ENCODE measurements around the gene APH1A.
"Not testable (repeated sequence)": the region's sequence is repeated elsewhere in the genome, so short reads cannot be mapped to it uniquely, and the experiment has no call there.

Gene APH1A

GRCh38 chr1:150256554-150257341 lies 12.1 kb downstream of the APH1A start:
- Histone ChIP-seq H3K27me3 (ENCODE audit: control insufficient read depth in 1 of 2, insufficient read depth in 2 of 2, low read length in 2 of 2) (peaks cover 7 to 15% of the 10 kb centered on the region in 2 donors), H3K36me3 (ENCODE audit: control insufficient read depth in 1 of 2, insufficient read depth in 2 of 2, low read length in 2 of 2) (no peaks in the 10 kb centered on the region), H3K27ac (ENCODE audit: low read depth, low read length) (no peak overlapping the region), H3K9ac (ENCODE audit: low read depth in 1 of 2, low read length in 2 of 2) (no peak overlapping the region), H3K9me3 (ENCODE audit: control insufficient read depth in 1 of 2, low read length in 2 of 2) (no peaks in the 10 kb centered on the region), H3K4me3 (ENCODE audit: low read depth in 1 of 2, low read length in 2 of 2) (peak overlapping the region in 1 of 2 donors; percentile 68), H3K4me1 (ENCODE audit: control insufficient read depth in 1 of 2, insufficient read depth in 2 of 2, low read length in 2 of 2) (peaks cover 17 to 22% of the 10 kb centered on the region in 2 donors)

DNA sequence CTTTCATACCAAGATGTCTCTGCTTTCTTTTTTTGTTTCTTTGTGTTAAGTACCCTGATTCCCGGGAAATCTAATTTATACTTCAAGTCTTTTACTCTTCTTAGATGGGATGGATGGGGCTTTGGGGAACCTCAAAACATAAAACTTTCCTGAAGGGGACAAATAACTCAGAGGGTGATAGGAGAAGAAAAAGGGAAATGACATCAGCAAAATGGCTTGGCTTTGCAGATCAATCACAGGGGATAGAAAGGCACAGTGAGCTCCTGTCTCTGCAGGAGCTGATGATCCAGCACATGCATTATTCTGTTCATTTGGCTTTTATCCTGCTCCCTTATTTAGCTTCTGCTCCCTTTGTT lies 12.6 kb downstream of the APH1A start:
- Histone ChIP-seq H3K9ac (ENCODE audit: low read depth in 1 of 2, low read length in 2 of 2) (no peak overlapping the region), H3K36me3 (ENCODE audit: control insufficient read depth in 1 of 2, insufficient read depth in 2 of 2, low read length in 2 of 2) (no peaks in the 10 kb centered on the region), H3K4me1 (ENCODE audit: control insufficient read depth in 1 of 2, insufficient read depth in 2 of 2, low read length in 2 of 2) (peaks cover 17 to 22% of the 10 kb centered on the region in 2 donors), H3K27ac (ENCODE audit: low read depth, low read length) (no peak overlapping the region), H3K4me3 (ENCODE audit: low read depth in 1 of 2, low read length in 2 of 2) (peak overlapping the region in 1 of 2 donors; percentile 68), H3K9me3 (ENCODE audit: control insufficient read depth in 1 of 2, low read length in 2 of 2) (no peaks in the 10 kb centered on the region), H3K27me3 (ENCODE audit: control insufficient read depth in 1 of 2, insufficient read depth in 2 of 2, low read length in 2 of 2) (peaks cover 7 to 15% of the 10 kb centered on the region in 2 donors)

GRCh38 chr1:150249936-150250335 lies 18.9 kb downstream of the APH1A start:
- no peaks in the 10 kb centered on the region for H3K36me3 ChIP-seq (ENCODE audit: control insufficient read depth in 1 of 2, insufficient read depth in 2 of 2, low read length in 2 of 2)
- no peaks in the 10 kb centered on the region for H3K9me3 ChIP-seq (ENCODE audit: control insufficient read depth in 1 of 2, low read length in 2 of 2)
- no peak overlapping the region for H3K4me3 ChIP-seq (ENCODE audit: low read depth in 1 of 2, low read length in 2 of 2)
- H3K27ac ChIP-seq (ENCODE audit: low read depth, low read length) = no peak overlapping the region
- no peak overlapping the region for H3K9ac ChIP-seq (ENCODE audit: low read depth in 1 of 2, low read length in 2 of 2)
- H3K27me3 ChIP-seq (ENCODE audit: control insufficient read depth in 1 of 2, insufficient read depth in 2 of 2, low read length in 2 of 2) = no peaks in the 10 kb centered on the region
- H3K4me1 ChIP-seq (ENCODE audit: control insufficient read depth in 1 of 2, insufficient read depth in 2 of 2, low read length in 2 of 2) = no peaks in the 10 kb centered on the region

DNA sequence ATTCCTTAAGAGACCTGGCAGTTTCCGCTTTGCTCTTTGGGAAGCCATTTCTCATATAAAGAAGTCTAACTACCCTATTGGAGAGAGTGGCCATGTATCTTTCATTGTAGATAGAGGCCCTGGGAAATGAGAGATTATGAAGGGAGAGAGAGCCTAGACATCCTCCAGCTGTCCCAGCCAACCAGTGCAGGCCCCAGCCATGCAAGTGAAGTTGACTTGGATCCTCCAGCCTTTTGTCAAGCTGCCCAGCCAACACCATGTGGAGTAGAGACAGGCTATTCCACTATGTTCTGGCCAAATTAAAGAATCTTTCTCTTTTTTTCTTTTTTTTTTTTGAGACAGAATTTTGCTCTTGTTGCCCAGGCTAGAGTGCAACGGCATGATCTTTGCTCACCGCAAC lies 25.8 kb downstream of the APH1A start:
- H3K4me3 ChIP-seq (ENCODE audit: low read depth in 1 of 2, low read length in 2 of 2) = no peak overlapping the region
- no peaks in the 10 kb centered on the region for H3K9me3 ChIP-seq (ENCODE audit: control insufficient read depth in 1 of 2, low read length in 2 of 2)
- no peaks in the 10 kb centered on the region for H3K36me3 ChIP-seq (ENCODE audit: control insufficient read depth in 1 of 2, insufficient read depth in 2 of 2, low read length in 2 of 2)
- H3K9ac ChIP-seq (ENCODE audit: low read depth in 1 of 2, low read length in 2 of 2) = no peak overlapping the region
- no peaks in the 10 kb centered on the region for H3K4me1 ChIP-seq (ENCODE audit: control insufficient read depth in 1 of 2, insufficient read depth in 2 of 2, low read length in 2 of 2)
- H3K27me3 ChIP-seq (ENCODE audit: control insufficient read depth in 1 of 2, insufficient read depth in 2 of 2, low read length in 2 of 2) = no peaks in the 10 kb centered on the region
- no peak overlapping the region for H3K27ac ChIP-seq (ENCODE audit: low read depth, low read length)

GRCh38 chr1:150237746-150238145 lies 31.1 kb downstream of the APH1A start:
- no peaks in the 10 kb centered on the region for H3K9me3 ChIP-seq (ENCODE audit: control insufficient read depth in 1 of 2, low read length in 2 of 2)
- peaks cover 5 to 12% of the 10 kb centered on the region in 2 donors for H3K4me1 ChIP-seq (ENCODE audit: control insufficient read depth in 1 of 2, insufficient read depth in 2 of 2, low read length in 2 of 2)
- H3K9ac ChIP-seq (ENCODE audit: low read depth in 1 of 2, low read length in 2 of 2) = no peak overlapping the region
- H3K27ac ChIP-seq (ENCODE audit: low read depth, low read length) = no peak overlapping the region
- no peaks in the 10 kb centered on the region for H3K36me3 ChIP-seq (ENCODE audit: control insufficient read depth in 1 of 2, insufficient read depth in 2 of 2, low read length in 2 of 2)
- no peaks in the 10 kb centered on the region for H3K27me3 ChIP-seq (ENCODE audit: control insufficient read depth in 1 of 2, insufficient read depth in 2 of 2, low read length in 2 of 2)
- no peak overlapping the region for H3K4me3 ChIP-seq (ENCODE audit: low read depth in 1 of 2, low read length in 2 of 2)

- Histone ChIP-seq H3K9ac (ENCODE audit: low read depth in 1 of 2, low read length in 2 of 2) (peak overlapping the region in 1 of 2 donors; percentile 0), H3K4me3 (ENCODE audit: low read depth in 1 of 2, low read length in 2 of 2) (peak overlapping the region in 1 of 2 donors; percentile 99), H3K4me1 (ENCODE audit: control insufficient read depth in 1 of 2, insufficient read depth in 2 of 2, low read length in 2 of 2) (peaks cover 5 to 12% of the 10 kb centered on the region in 2 donors)
- H3K27ac ChIP-seq (ENCODE audit: low read depth, low read length); H3K27me3 ChIP-seq (ENCODE audit: control insufficient read depth in 1 of 2, insufficient read depth in 2 of 2, low read length in 2 of 2); H3K36me3 ChIP-seq (ENCODE audit: control insufficient read depth in 1 of 2, insufficient read depth in 2 of 2, low read length in 2 of 2); H3K9me3 ChIP-seq (ENCODE audit: control insufficient read depth in 1 of 2, low read length in 2 of 2): not testable (repeated sequence)
Observed at GRCh38 chr1:150237176-150237575, 31.6 kb downstream of the APH1A start.

GRCh38 chr1:150236614-150237100 lies 32.2 kb downstream of the APH1A start:
- Histone ChIP-seq H3K27me3 (ENCODE audit: control insufficient read depth in 1 of 2, insufficient read depth in 2 of 2, low read length in 2 of 2) (no peaks in the 10 kb centered on the region), H3K27ac (ENCODE audit: low read depth, low read length) (no peak overlapping the region), H3K9me3 (ENCODE audit: control insufficient read depth in 1 of 2, low read length in 2 of 2) (no peaks in the 10 kb centered on the region), H3K36me3 (ENCODE audit: control insufficient read depth in 1 of 2, insufficient read depth in 2 of 2, low read length in 2 of 2) (no peaks in the 10 kb centered on the region), H3K9ac (ENCODE audit: low read depth in 1 of 2, low read length in 2 of 2) (peak overlapping the region; percentile 22 to 67), H3K4me3 (ENCODE audit: low read depth in 1 of 2, low read length in 2 of 2) (peak overlapping the region; percentile 83 to 99), H3K4me1 (ENCODE audit: control insufficient read depth in 1 of 2, insufficient read depth in 2 of 2, low read length in 2 of 2) (peaks cover 5 to 12% of the 10 kb centered on the region in 2 donors)

- H3K27ac ChIP-seq (ENCODE audit: low read depth, low read length) = peak within 1 kb of the TSS; percentile 95
- H3K36me3 ChIP-seq (ENCODE audit: control insufficient read depth in 1 of 2, insufficient read depth in 2 of 2, low read length in 2 of 2) = no peaks in the 10 kb centered on the region
- peak within 1 kb of the TSS; percentile 83 to 99 for H3K4me3 ChIP-seq (ENCODE audit: low read depth in 1 of 2, low read length in 2 of 2)
- no peaks in the 10 kb centered on the region for H3K27me3 ChIP-seq (ENCODE audit: control insufficient read depth in 1 of 2, insufficient read depth in 2 of 2, low read length in 2 of 2)
- H3K9ac ChIP-seq (ENCODE audit: low read depth in 1 of 2, low read length in 2 of 2) = peak within 1 kb of the TSS; percentile 91
- H3K4me1 ChIP-seq (ENCODE audit: control insufficient read depth in 1 of 2, insufficient read depth in 2 of 2, low read length in 2 of 2) = peaks cover 5 to 12% of the 10 kb centered on the region in 2 donors
- no peaks in the 10 kb centered on the region for H3K9me3 ChIP-seq (ENCODE audit: control insufficient read depth in 1 of 2, low read length in 2 of 2)
Observed at GRCh38 chr1:150235852-150236613, 32.8 kb downstream of the APH1A start, which contains the start of gene ANP32E. Gene ANP32E, minus strand, starts transcription at chr1:150236112. Its CDS starts 326 bp downstream, at chr1:150235786.

GRCh38 chr1:150235294-150235851 lies 33.4 kb downstream of the APH1A start:
- H3K27me3 ChIP-seq (ENCODE audit: control insufficient read depth in 1 of 2, insufficient read depth in 2 of 2, low read length in 2 of 2) = no peaks in the 10 kb centered on the region
- H3K9ac ChIP-seq (ENCODE audit: low read depth in 1 of 2, low read length in 2 of 2) = peak overlapping the region; percentile 91
- peak overlapping the region; percentile 83 to 99 for H3K4me3 ChIP-seq (ENCODE audit: low read depth in 1 of 2, low read length in 2 of 2)
- H3K4me1 ChIP-seq (ENCODE audit: control insufficient read depth in 1 of 2, insufficient read depth in 2 of 2, low read length in 2 of 2) = peaks cover 5 to 12% of the 10 kb centered on the region in 2 donors
- no peaks in the 10 kb centered on the region for H3K36me3 ChIP-seq (ENCODE audit: control insufficient read depth in 1 of 2, insufficient read depth in 2 of 2, low read length in 2 of 2)
- H3K27ac ChIP-seq (ENCODE audit: low read depth, low read length) = peak overlapping the region; percentile 95
- H3K9me3 ChIP-seq (ENCODE audit: control insufficient read depth in 1 of 2, low read length in 2 of 2) = no peaks in the 10 kb centered on the region

Measured in duodenal mucosa (tissue), 2 donors.